ENCODE measurements around the gene TRMT5.

TRMT5 gene, protein sequence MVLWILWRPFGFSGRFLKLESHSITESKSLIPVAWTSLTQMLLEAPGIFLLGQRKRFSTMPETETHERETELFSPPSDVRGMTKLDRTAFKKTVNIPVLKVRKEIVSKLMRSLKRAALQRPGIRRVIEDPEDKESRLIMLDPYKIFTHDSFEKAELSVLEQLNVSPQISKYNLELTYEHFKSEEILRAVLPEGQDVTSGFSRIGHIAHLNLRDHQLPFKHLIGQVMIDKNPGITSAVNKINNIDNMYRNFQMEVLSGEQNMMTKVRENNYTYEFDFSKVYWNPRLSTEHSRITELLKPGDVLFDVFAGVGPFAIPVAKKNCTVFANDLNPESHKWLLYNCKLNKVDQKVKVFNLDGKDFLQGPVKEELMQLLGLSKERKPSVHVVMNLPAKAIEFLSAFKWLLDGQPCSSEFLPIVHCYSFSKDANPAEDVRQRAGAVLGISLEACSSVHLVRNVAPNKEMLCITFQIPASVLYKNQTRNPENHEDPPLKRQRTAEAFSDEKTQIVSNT

DNA sequence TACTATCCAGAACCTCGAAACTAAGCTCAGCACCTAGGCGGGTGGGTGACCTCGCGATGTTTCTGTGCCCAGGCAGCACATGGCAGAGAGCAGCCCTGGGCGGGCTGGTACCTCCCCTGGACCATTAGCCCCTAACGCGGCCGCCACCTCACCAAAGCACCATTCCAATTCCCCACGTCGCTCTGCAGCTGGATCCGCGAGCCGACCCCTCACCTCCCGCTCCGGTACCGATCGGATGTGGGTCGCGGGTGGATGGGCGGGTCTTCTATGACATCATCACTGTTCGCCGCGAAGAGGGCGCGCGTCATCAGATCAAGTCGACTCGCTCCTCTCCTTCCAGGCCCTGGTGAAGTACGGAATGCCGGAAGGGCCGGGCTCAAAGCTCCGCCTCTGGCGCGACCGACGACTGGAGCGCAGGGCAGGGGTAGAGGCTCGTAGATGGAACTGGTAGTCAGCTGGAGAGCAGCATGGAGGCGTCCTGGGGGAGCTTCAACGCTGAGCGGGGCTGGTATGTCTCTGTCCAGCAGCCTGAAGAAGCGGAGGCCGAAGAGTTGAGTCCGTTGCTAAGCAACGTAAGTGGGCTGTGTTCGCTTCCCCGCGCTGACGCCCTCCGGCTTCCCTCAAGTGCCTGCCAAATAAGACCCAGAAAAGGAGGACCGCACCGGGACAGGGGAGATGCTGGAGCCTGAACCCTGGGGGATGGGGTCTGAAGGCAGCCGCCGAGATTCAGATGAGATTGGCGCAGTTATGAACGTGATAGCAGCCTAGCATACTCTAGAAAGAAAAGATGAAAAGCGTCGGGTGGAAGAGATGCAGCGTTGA lies at the start of gene TRMT5, which contains the start of gene SLC38A6:
TSS of gene TRMT5 (minus strand) at position 269 of the 822 bp plus-strand sequence. CDS start at position 163, 106 bp downstream.
TSS of gene SLC38A6 (plus strand) at position 435 of the 822 bp plus-strand sequence. CDS start at position 468, 33 bp downstream.
- peak; percentile 82 for DNase-seq (ENCODE audit: low read depth)

DNA sequence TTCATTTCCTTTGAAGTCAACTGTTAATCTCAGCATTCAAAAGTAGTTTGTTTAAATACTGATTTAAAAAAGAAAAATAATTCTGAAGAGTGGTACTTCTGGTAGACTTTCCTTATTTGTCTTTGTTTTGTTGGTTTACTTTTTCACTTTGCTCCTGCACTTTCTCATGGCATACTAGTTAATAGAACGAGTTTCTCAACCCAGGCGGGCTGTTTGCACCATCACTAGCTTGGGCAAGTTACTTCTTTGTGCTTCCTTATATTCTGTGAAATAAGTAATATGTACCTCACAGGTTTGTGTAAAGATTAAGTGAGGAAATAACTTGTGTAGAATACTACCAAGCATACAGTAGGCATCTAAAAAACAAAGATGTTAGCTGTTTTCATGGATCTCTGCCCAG lies 45.6 kb upstream of the TRMT5 start:
- DNase-seq (ENCODE audit: low read depth), result no peak

DNA sequence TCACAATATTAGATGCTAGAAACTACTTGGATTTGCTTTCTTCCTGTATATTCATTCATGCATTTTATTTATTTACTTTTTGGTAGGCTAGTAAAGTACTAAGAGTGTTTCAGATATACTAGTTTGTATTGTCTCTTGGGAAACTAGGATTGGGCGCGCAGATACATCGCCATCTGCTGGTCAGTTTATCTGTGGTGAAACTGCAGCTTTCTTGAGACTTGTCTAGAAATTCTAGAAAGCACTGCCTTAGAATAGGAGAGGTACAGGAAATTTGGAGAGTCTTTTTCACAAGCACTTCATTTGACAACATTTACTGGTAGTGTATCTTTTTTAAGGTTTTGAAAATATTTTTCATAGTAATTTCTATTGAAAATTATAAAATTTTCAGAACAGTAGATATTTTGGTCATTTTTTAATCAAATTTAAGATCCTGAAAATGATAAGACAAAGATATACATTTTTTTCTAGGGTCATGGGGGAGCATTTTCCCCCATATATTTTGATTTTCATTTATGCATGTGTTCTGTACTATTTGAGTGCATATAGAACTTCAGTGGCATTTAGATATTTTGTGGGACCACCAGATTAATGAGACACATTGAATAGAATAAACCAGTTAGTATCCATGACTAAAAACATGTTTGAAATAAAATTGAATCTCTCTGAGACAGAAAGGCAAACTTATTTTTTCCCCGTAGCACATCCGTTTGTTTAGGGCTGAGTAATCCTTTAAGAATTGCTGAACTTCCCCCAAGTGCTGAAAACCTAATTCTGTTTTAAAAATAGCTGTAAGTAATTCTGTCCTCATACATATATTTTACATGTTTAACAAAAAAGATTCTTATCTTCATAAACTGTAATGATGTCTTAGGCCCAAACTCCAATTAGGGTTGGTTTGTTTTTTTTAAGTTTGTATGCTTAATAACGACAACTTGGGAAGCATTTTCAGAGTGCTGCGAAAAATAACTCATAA lies 44.7 kb upstream of the TRMT5 start:
- DNase-seq (ENCODE audit: low read depth), result peak; percentile 34

DNA sequence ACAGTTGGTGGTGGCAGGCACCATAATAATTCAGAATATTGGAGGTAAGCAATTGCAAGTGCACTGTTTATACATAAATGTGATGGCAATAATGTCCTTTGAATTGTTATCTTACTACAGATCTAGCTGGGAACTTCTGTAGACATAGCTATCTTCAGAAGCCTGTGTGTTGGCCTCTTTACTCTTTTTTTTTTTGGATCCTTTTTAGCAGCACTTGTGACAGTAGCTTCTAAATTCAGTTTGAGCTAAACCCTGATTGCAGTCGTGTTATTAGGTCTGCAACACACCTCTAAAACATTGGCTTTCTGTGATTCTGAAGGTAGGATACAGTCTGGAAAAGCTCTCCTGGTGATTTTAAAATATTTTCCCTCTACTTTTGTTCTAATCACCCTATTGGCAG lies 38.7 kb upstream of the TRMT5 start:
- no peak for DNase-seq (ENCODE audit: low read depth)

DNA sequence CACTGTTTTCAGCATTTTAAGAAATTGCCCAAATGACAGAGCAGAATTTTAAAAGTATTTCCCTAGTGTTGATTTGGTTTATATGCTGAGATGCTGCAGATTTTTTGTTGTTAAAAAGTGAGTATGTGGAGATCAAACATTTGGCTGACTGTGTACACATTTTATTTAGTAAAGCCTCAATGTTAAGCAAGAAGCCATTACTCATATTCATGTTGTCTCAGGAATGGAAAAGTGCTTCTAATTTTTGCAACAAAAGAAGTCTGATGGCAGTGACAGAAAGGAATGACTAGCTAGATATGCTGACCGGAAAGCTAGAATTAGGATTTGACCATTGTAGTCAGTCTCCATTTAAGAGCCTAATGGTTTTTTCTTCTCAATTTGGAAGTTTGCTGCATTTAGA lies 22.7 kb upstream of the TRMT5 start:
- no peak for DNase-seq (ENCODE audit: low read depth)

DNA sequence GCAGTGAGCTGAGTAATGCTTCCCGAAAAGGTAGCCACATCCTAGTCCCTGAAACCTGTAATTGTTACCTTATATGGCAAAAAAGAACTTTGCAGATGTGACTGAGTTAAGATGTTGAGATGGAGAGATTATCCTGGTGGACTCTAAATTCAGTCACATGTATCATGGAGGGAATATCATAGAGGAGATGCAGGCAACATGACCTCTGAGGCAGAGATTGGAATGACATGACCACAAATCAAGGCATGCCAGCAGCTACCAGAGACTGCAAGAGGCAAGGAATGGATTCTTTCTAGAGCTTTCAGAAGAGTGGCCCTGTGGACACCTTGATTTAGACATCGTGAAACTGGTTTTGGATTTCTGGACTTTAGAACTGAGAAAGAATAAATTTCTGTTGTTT lies 18.7 kb upstream of the TRMT5 start:
- no peak for DNase-seq (ENCODE audit: low read depth)

DNA sequence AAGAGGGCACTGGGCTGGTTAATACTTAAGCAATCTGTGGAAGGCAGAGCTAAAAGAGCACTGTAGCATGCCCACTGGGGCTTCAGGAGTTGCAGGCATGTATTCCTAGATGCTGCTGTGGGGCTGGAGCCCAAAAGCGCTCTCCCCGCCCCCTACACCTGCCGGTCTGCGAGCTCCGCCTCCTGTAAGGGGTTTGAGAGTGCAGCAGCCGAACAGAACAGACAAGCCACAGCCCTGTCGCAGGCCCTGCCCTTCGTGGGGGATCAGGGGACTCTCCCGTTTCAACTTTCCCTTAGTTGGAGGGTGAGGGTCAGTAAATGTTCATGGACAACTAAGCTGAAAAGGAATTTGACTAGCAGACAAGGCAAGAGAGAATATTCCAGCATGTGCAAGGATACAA lies 17.7 kb upstream of the TRMT5 start:
- no peak for DNase-seq (ENCODE audit: low read depth)

DNA sequence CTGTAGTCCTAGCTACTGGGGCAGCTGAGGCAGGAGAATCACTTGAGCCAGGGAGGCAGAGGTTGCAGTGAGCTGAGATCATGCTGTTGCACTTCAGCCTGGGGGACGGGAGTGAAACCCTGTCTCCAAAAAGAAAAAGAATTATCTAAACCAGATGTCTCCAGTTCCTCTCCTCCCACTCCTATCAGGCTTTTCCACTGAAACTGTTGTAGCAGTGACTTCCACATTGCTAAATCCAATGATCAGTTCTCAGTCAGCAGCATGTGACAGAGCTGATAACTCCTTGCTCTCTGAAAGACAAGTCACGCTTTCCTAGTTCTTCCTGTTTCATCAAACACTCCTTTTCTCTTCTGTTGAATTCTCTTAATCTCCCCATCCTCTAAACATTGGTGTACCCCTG lies 8.7 kb upstream of the TRMT5 start:
- DNase-seq (ENCODE audit: low read depth), result no peak

DNA sequence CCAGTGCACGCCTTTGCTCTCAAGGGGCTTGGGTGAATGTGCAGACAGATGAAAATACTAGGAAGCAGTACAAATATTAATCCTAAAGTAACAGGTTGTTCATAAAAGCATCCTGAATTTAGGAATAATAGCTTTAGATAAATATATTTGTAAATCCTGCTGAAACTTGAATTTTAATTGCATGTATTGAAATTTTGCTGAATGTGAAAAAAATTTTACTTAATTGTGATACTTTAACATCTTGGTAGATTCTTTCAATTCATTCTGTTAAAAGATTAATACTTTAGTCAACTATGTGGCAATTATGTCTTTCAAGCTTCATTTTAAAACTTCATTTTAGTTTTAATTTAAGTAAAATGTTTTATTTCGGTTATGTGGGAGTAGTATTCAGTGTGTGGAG lies 5.6 kb upstream of the TRMT5 start:
- DNase-seq (ENCODE audit: low read depth), result no peak

DNA sequence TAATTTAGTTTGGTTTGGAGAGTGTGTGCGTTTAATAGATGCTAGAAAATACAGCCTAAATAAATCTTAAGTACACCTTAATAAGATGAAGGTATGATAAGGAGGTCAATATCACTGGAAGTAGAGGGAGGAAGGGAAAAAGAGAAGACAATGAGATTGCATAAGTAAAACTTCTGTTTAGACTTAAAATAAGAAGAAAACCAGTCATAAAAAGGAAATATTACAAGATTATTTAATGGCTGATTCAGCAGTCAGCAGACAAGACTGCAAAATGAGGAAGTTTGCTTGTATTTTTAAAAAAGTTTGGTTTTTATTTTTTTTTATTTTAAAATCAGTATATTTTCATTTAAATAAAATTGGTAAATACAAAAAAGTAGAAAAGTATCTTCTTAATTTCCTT lies 3.3 kb upstream of the TRMT5 start:
- no peak for DNase-seq (ENCODE audit: low read depth)

DNA sequence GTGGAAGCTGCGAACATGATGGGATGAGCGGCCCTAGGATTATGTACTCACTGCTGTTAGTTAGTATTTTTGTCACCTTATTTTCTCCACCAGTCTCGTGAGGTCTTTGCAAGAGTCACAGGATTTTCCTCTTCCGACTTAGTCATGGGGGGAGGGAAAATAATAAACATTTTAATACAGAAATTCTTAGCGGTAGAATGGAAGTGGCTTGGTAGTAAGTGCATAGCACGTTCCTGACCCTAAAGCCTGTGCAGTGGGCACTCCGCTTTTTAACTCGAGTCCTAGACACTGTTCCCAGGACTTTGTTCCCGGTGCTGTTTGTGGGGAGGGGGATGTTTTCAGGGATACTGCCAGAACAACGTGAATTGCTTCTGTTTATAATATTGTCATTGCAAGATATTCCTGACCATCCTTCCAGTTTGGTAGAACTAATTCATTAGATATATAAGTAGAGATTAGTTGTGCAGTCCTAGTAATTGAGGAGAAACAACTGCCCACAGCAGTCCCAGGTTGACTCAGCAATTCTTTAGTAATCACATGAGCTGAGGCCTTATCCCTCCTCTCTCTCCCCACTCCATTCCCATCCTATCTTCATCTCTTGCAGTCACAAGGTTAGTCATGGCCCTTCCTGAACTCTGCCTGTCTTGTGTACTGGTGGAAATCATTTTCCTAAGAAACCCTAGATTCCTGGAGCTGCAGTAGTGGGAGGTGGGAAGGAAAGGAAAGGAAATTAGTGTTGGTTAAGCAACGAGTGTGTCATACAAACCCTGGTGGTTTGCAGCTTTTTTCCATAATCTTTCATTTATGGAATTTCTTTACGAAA lies 965 bp upstream of the TRMT5 start:
- peak; percentile 79 for DNase-seq (ENCODE audit: low read depth)

DNA sequence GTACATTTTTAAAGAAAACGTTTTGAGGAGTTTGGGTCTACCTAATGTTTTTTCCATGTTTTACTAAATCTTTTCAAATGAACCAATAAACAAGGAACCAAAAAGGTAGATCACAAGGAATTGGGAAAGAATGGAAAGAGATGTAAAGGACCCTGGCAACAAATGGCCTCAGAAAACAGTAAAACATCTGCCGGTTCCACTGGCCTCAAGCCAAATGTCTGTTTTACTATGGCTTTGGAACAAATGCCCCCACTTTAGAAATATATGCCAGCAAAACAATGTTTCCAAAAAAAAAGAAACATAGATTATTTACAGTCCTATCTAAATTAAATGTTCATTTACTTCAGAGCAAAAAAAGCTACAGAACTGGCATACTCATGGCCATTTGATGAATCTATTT lies 3.0 kb downstream of the TRMT5 start:
- DNase-seq (ENCODE audit: low read depth), result no peak

DNA sequence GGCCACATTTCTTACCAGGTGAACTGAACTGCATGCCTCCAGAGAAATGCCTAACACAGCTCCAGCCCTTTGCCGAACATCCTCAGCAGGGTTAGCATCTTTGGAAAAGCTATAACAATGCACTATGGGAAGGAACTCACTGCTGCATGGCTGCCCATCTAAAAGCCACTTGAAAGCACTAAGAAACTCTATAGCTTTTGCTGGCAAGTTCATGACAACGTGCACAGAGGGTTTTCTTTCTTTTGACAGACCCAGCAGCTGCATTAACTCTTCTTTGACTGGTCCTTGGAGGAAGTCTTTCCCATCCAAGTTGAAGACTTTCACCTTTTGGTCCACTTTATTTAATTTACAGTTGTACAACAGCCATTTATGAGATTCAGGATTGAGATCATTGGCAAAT lies 5.3 kb downstream of the TRMT5 start:
- DNase-seq (ENCODE audit: low read depth), result no peak

DNA sequence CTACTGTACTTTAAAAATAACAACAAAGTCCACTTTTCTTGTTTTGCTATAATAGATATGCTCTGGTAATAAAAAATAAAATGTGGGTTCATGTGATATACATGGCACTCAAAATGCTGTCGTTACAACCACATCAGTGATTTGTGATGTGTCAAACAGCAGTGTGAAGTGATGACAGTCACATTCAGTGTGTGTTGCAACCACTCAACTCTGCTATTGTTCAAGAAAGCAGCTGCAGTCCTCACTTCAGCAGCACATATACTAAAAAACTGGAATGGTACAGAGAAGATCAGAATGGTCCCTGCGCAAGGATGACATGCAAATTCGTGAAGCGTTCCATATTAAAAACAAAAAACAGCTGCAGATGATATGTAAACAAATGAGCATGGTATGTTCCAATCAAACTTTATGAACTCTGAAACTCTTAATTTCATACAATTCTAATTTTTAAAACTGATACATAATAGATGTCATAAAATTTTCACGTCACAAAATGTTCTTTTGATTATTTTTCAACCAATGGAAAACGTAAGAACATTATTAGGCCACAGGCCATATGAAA lies 6.7 kb downstream of the TRMT5 start:
- no peak for DNase-seq (ENCODE audit: low read depth)

DNA sequence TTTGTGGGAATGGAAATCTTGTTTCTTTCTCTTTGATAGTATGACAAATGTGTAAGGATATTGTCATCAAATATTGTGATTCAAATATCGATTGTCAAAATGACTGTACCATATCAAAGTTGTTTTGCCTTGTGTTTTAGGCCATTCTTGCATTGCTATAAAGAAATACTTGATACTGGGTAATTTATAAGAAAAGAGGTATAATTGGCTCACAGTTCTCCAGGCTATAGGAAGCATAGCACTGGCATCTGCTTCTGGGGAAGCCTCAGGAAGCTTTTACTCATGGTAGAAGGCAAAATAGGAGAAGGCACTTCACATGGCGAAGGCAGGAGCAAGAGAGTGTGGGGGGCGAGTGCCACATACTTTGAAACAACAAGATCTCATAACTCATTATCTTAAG lies 7.8 kb downstream of the TRMT5 start:
- no peak for DNase-seq (ENCODE audit: low read depth)

DNA sequence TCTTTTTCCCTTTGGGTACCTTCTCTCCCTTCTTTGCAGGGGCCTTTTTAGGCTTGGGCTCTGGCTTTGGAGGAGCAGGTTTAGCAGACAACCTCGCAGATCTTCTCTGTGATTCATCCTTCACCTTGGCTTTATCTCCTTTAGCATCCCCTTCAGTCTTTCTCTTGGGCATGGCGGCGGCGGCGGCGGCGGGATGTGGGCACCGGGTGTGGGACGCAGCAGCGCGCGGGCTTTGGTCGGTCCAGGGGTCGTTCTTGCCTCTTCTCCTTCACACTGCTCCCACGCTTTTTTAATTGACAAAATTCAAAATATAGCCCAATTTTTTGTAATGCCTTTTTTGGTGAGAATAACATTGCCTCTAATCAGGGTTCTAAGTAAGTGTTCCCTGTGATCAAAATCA lies 8.6 kb downstream of the TRMT5 start:
- DNase-seq (ENCODE audit: low read depth), result no peak

DNA sequence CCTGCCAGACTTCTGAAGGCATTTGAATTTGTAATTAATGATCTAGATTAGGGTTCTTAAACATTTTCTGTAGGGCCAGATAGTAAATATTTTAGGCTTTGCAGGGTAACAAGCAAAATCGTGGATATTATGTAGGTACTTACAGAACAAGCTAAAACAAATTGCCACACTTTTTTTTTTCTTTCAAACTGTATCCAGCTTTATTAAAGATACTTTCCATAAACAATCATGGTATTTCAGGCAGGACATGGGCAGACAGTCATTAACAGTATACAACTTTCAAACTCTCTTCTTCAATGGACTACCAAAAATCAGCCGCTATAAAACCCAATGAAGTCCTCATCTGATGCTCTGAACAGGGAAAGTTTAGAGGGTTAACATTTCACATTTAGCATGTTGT lies 9.6 kb downstream of the TRMT5 start:
- DNase-seq (ENCODE audit: low read depth), result no peak

DNA sequence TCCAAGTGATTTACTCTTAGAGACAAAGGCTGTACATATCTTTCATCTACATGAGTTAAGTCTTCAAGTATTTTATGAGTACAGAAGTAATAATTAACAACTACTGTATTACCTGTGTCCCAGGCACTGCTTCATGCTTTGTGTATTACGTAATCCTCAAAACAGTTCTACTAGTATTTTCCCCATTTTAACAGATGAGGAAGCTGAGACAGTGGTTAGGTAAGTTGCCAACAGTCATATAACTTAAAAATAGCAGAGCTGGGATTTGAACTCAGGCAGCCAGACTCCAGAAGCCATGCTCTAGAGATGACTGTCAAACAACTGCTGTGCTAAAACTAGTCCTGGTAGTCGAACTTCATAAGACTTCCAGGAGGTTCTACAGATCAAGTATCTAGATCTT lies 10.7 kb downstream of the TRMT5 start:
- no peak for DNase-seq (ENCODE audit: low read depth)

DNA sequence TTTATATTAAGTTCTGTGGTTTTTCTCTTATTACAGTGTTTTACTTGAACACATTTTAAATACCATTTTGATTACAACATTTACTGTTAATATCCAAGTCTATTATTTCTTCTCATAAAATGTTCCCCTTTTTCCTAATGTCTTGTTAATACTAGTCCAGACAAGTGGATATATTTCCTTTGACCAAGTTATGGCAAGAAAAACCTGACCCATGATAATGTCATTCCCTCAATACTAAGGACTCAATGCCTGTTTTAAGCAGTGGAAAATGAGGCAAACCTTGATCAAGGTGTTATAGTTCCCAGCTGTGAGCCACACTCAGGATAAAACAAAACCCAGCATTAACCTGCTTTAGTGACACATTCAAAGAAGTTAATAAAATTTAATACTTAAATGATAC lies 12.2 kb downstream of the TRMT5 start:
- no peak for DNase-seq (ENCODE audit: low read depth)

DNA sequence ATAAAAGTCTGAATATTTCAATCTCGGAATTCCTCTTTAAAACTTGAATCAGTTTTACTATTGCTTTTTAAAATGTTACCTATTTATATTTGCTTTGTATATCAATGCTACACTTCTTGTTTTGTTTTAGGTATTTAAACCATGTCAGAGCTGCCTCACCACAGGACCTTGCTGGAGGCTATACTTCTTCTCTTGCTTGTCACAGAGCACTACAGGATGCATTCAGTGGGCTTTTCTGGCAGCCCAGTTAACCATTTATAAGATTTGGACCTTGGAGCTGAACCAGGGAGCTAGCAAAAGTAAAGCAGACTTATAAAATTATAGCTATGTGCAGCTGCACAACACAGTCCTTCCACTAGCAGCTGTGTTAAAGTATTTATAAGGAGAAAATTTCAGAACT lies 12.8 kb downstream of the TRMT5 start:
- no peak for DNase-seq (ENCODE audit: low read depth)

DNA sequence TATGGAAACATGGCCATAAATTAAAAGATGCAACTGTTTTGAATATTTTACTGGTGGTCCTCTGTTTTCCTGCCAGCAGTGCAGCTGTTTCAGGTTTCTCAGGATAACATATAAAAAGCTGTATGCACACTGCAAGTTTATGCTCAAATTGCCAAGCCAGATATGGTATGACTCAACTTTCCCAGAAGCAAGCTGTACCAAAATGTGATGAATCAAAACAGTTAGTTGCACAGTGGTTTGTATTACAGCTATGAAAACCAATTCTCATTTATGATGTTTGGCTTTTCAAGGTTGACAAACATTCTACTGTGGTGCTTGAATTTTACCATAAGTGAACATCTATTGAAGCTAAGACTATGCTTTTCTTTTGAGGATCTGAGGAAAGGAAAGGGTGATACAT lies 15.5 kb downstream of the TRMT5 start:
- no peak for DNase-seq (ENCODE audit: low read depth)

Measured in HS-5 (cell line).